ENCODE results near the gene CAMK1D. TPM values are rescaled to one million over a fixed set of nuclear protein-coding genes. Genes with fewer than 3 reads are reported as not detected.

The CAMK1D gene
- total and polyA plus RNA-seq, 2 donors (not counting 3 experiments of a cell fraction or from before 2014, with no cell fraction given): 0.37 to 4.2 TPM

DNA sequence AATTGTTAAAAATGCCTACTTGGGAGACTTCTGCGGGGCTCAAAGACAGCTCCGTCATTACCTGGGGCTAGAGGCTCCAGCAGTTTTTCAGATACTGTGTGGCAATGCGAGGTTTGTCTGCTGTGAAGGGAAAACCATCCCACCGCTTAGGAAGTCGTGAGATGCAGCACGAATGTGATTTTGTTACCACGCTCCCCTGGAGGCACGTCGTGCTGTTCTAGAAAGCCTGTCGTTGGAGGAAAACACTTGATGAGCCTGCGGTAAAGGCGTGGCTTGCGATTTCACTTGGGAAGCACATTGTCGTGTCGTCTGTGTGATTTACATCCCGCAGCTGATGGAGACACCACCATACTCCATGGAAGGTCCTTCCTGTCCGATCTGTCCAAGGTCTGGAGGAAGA lies 39.3 kb downstream of the CAMK1D start:
- Histone ChIP-seq H3K79me2 (ENCODE audit: control insufficient read depth, insufficient read depth, low read length) (no peaks in the 10 kb centered on the region), H3K36me3 (ENCODE audit: control insufficient read depth in 2 of 2, extremely low read depth in 1 of 2, insufficient read depth in 2 of 2, low read length in 2 of 2) (no peaks in the 10 kb centered on the region), H3K9me1 (replicated peaks; ENCODE audit: control insufficient read depth, extremely low read depth, insufficient read depth, low read length) (no peaks in the 10 kb centered on the region), H3K4me3 (replicated peaks in 1 of 3; ENCODE audit: insufficient read depth in 1 of 3, low read depth in 1 of 3, low read length in 3 of 3) (no peak overlapping the region), H3K27me3 (ENCODE audit: control insufficient read depth in 2 of 2, insufficient read depth in 2 of 2, low read length in 2 of 2) (peaks cover 0 to 2% of the 10 kb centered on the region in 2 experiments), H3K27ac (ENCODE audit: insufficient read depth, low read depth, low read length) (no peak overlapping the region), H3K4me2 (ENCODE audit: insufficient read depth, low read length) (no peak overlapping the region), H3K9me3 (replicated peaks; ENCODE audit: control insufficient read depth, insufficient read depth, low read length) (no peaks in the 10 kb centered on the region), H3K9ac (replicated peaks; ENCODE audit: extremely low read depth, insufficient read depth, low read length) (no peak overlapping the region), H2AFZ (ENCODE audit: low read depth, low read length) (no peak overlapping the region), H3K4me1 (ENCODE audit: control insufficient read depth, extremely low read depth, insufficient read depth, low read length) (no peaks in the 10 kb centered on the region), H4K20me1 (replicated peaks; ENCODE audit: control insufficient read depth, extremely low read depth, insufficient read depth, low read length) (no peaks in the 10 kb centered on the region)
- CTCF ChIA-PET: no interaction called here
- no peak for FAIRE-seq
- dilution Hi-C loops (cut with MboI; ENCODE audit: extremely low pct_ligation_motif_present, low sequenced_read_pairs): no loop called here
- intact Hi-C loops (cut with micrococcal nuclease): no loop called here
- no peak for DNase-seq (ENCODE audit: low read depth, low spot score)
- POLR2A ChIA-PET: no interaction called here
- TF ChIP-seq MYC (IDR thresholded peaks at IDR 0.05; ENCODE audit: low read depth, low read length): no peak
- no peak for TF ChIP-seq GATA2 (IDR thresholded peaks at IDR 0.05; ENCODE audit: insufficient read depth, insufficient read length, low read depth, low read length)
- TF ChIP-seq, protein P1, sequence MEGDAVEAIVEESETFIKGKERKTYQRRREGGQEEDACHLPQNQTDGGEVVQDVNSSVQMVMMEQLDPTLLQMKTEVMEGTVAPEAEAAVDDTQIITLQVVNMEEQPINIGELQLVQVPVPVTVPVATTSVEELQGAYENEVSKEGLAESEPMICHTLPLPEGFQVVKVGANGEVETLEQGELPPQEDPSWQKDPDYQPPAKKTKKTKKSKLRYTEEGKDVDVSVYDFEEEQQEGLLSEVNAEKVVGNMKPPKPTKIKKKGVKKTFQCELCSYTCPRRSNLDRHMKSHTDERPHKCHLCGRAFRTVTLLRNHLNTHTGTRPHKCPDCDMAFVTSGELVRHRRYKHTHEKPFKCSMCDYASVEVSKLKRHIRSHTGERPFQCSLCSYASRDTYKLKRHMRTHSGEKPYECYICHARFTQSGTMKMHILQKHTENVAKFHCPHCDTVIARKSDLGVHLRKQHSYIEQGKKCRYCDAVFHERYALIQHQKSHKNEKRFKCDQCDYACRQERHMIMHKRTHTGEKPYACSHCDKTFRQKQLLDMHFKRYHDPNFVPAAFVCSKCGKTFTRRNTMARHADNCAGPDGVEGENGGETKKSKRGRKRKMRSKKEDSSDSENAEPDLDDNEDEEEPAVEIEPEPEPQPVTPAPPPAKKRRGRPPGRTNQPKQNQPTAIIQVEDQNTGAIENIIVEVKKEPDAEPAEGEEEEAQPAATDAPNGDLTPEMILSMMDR (IDR thresholded peaks at IDR 0.05; ENCODE audit: extremely low read depth in 1 of 2, insufficient read depth in 1 of 2, low read depth in 1 of 2, low read length in 2 of 2): no peak
- no peak for TF ChIP-seq JUN (IDR thresholded peaks at IDR 0.05; ENCODE audit: borderline replicate concordance, insufficient read depth, insufficient read length, low read depth)
- TF ChIP-seq POLR2AphosphoS5 (IDR thresholded peaks at IDR 0.05; ENCODE audit: insufficient read depth, low read depth, low read length): no peak
- TF ChIP-seq EZH2 (IDR thresholded peaks at IDR 0.05; ENCODE audit: borderline replicate concordance, low read depth, low read length, severe bottlenecking): no peak
- TF ChIP-seq FOS (IDR thresholded peaks at IDR 0.05; ENCODE audit: borderline replicate concordance, insufficient read depth, low read length): no peak
- no peak for TF ChIP-seq POLR2A (IDR thresholded peaks at IDR 0.05; ENCODE audit: low read depth, low read length)
- TF ChIP-seq, protein P2, sequence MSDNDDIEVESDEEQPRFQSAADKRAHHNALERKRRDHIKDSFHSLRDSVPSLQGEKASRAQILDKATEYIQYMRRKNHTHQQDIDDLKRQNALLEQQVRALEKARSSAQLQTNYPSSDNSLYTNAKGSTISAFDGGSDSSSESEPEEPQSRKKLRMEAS (IDR thresholded peaks at IDR 0.05; ENCODE audit: insufficient read depth, insufficient read length): no peak
- no TSS peak for BruUV-seq (replicated peaks)

Measured in endothelial cell of umbilical vein (primary cell).